Endothelial cell of hepatic sinusoid (primary cell): ENCODE measurements around the gene MYOM3.

Source experiments
- in situ Hi-C: cut with HindIII; loops from 2 replicates; pipeline ENCODE4 v1.10.0; 2017; ENCODE audit warnings: low sequenced_read_pairs

Gene MYOM3

GRCh38 chr1:24139841-24140425 lies 28.0 kb upstream of the MYOM3 start:
- in situ Hi-C loops: loop anchor here (10.0 kb wide), 1 partner anchor 75 kb away; no protein-coding TSS in a partner anchor

- in situ Hi-C loops: no loop called here
Measured at GRCh38 chr1:24139222-24139489, 27.2 kb upstream of the MYOM3 start.

GRCh38 chr1:24138476-24139221 lies 26.7 kb upstream of the MYOM3 start:
- in situ Hi-C loops: no loop called here

- in situ Hi-C loops: no loop called here
Measured at GRCh38 chr1:24136956-24137539, 25.1 kb upstream of the MYOM3 start.

GRCh38 chr1:24134376-24134775 lies 22.4 kb upstream of the MYOM3 start:
- in situ Hi-C loops: no loop called here

GRCh38 chr1:24133819-24134218 lies 21.9 kb upstream of the MYOM3 start:
- in situ Hi-C loops: no loop called here

GRCh38 chr1:24130385-24130784 lies 18.4 kb upstream of the MYOM3 start:
- in situ Hi-C loops: no loop called here

- in situ Hi-C loops: no loop called here
Measured at GRCh38 chr1:24127801-24128363, 15.9 kb upstream of the MYOM3 start.

GRCh38 chr1:24127134-24127800 lies 15.3 kb upstream of the MYOM3 start:
- in situ Hi-C loops: no loop called here

- in situ Hi-C loops: no loop called here
Measured at GRCh38 chr1:24126672-24127023, 14.7 kb upstream of the MYOM3 start.

- in situ Hi-C loops: no loop called here
Measured at GRCh38 chr1:24126018-24126671, 14.2 kb upstream of the MYOM3 start.

GRCh38 chr1:24125456-24125855 lies 13.5 kb upstream of the MYOM3 start:
- in situ Hi-C loops: no loop called here

GRCh38 chr1:24124980-24125379 lies 13.0 kb upstream of the MYOM3 start:
- in situ Hi-C loops: no loop called here

- in situ Hi-C loops: no loop called here
Measured at GRCh38 chr1:24123611-24124010, 11.7 kb upstream of the MYOM3 start.

GRCh38 chr1:24122776-24123175 lies 10.8 kb upstream of the MYOM3 start:
- in situ Hi-C loops: no loop called here

GRCh38 chr1:24121406-24121805 lies 9.5 kb upstream of the MYOM3 start:
- in situ Hi-C loops: no loop called here

- in situ Hi-C loops: no loop called here
Measured at GRCh38 chr1:24120965-24121364, 9.0 kb upstream of the MYOM3 start.

- in situ Hi-C loops: loop anchor here (5.0 kb wide), 1 partner anchor 38 kb away; no protein-coding TSS in a partner anchor
Measured at GRCh38 chr1:24119859-24120756, 8.2 kb upstream of the MYOM3 start.

- in situ Hi-C loops: loop anchor here (5.0 kb wide), 1 partner anchor 37 kb away; no protein-coding TSS in a partner anchor
Measured at GRCh38 chr1:24119489-24119858, 7.5 kb upstream of the MYOM3 start.
